Activated CD4-positive, alpha-beta T cell treated with anti-CD3 and anti-CD28 coated beads, Interleukin-2, Interleukin-4, amounts not matched to agents 100 ng/mL and 50 ng/mL, durations not matched to agents 16 hours and 8 hours (primary cell): ENCODE results near the gene TTC21A.
A peak's percentile ranks its signal among the peaks of the same experiment; 100 is the strongest.

ENCODE experiments used
- DNase-seq: peaks from one replicate; pipeline ENCODE4 v3.0.0-alpha.2; 2020; ENCODE audit warnings: low spot score

Gene TTC21A

DNA sequence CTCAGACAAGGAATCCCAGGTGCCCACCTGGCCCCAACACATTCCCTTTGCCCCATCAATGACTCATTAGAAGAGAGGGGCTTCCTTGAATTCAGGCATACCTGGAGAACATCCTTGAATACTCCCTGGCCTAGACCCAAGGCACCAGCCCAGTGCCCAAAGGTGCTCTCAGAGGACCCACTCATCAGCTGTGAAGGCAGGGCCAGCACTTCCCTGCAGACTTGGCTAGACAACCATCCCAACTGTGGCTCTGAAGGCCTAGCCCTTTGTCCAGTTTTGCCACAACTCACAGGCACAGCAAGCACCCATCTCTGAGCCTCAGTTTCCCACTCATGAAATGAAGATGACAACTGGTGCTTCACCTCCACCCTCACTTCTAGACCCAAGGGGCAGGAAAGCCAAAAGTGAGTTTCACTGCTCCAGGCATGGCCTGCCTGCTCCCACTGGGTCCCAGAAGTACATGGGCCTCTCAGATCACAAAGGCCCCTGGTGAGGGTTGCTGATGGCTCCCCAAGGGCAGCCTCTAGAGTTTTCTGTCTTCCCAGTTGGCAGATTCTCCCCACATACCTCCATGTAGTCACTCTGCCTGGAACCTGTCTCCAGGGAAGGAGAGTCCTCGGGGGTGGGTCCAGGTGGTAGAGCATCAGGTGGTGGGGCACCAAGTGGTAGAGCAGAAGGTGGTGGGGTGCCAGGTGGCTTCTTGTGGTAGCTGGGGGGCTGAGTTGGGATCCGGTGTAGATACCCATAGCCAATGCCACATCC lies 7.6 kb upstream of the TTC21A start:
- DNase-seq: no peak

- DNase-seq: no peak
Observed at GRCh38 chr3:39100500-39100886, 7.0 kb upstream of the TTC21A start.

DNA sequence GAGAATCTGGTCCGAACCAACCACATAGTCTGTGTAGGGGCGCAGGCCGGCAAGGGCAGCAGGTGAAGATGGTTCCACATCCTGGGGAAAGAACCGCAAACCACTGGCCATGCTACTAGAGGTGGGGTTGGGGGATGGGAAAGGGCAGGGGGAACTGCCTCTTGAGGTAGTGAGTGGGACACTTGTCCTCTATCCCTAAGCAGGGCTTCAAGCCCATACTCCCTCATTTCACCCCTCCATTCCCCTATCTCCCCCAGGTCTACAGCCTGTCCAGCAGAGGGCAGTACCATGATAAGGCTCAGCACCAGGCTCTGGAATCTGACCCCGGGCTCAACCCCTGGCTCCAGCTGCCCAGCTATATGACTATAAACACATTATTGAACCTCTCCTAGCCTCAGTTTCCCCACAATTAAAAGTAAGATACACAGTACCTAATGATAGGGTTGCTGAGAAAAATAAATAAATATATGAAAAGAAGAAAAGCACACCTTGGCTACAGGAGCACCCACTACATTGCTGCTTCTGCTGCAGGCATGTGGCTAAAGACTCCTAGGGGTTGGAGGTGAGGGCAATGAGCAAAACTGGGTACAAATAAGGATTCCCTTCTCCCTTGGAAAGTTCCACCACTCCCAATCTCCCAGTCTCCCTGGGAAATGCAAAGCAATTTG lies 6.3 kb upstream of the TTC21A start:
- peak; percentile 53 for DNase-seq

DNA sequence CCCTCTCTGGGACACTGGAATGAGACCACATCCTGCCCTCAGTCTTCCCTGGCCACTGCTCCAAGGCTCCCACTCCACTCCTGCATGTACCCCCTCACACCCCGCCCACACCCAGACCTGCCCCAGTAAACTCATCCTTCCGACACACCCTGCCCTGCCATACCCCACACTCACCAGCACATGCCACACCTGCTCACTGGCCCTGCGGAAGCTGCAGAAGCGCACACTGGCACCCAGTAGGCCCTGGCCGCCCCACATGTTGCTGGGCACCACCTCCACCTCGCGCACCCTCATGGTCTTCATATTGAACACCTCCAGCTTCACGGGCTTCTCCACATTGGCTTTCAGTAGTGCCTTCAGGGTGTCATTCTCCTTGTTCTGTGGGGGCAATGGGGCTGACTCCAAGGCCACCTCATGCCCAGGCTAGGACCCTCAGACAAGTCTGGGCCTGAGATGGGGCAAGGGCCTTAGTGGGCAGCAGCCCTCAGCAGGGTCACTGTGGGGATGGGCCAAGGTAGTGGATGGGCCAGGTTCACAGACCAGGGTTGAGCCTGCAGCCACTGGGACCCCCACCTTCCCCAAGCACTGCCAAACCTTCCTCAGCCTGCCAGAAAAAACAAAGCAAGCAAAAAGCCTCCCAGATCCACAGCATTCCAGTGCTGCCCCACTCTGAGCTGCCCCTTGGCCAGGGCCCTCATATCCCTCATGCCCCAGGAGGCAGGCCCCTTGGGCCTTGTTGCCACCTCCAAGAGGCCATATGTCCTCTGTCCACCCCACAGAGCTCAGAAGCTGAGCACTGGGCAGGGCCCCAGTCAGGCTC lies 4.8 kb upstream of the TTC21A start:
- no peak for DNase-seq

GRCh38 chr3:39103324-39103693 lies 4.2 kb upstream of the TTC21A start:
- no peak for DNase-seq

GRCh38 chr3:39103791-39104552 lies 3.5 kb upstream of the TTC21A start:
- DNase-seq: no peak

- no peak for DNase-seq
Observed at GRCh38 chr3:39104961-39105686, 2.4 kb upstream of the TTC21A start.

DNA sequence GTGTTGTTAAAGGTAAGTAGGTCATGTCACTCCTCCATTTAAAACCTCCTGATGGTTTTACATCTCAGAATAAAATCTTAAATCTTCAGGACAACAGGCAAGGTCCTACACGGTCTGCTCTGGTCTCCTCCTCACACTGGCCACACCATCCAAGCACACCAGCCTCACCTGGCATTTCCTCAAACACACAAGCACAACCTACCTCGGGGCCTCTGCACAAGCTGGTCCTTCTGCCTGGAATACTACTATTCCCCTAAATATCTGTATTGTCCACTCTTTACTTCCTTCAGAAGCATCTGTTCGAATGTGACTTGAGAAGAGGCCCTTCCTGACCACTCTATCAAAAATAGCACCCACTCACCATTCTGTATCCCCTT lies 1.8 kb upstream of the TTC21A start:
- no peak for DNase-seq

- DNase-seq: no peak
Observed at GRCh38 chr3:39106281-39106811, 1.1 kb upstream of the TTC21A start.

- no peak for DNase-seq
Observed at GRCh38 chr3:39106851-39107387, 561 bp upstream of the TTC21A start.

- peak; percentile 38 for DNase-seq
Observed at GRCh38 chr3:39108200-39108710, 775 bp downstream of the TTC21A start.

DNA sequence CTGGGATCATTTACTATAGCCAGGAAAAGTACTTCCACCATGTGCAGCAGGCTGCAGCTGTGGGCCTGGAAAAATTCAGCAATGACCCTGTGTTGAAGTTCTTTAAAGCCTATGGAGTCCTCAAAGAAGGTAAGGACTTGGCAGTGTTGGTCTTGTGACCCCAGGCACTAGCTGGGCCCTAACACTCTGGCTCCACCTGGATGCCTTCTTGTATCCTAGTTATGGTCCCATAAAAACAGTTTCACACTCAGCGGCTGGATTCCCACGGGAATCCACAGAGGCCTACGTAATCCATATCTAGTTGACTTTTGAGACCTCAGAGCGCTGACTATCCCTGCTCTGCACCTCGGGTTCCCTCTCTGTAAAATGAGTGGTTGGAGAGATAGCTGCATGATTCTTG lies 1.6 kb downstream of the TTC21A start:
- DNase-seq: no peak

DNA sequence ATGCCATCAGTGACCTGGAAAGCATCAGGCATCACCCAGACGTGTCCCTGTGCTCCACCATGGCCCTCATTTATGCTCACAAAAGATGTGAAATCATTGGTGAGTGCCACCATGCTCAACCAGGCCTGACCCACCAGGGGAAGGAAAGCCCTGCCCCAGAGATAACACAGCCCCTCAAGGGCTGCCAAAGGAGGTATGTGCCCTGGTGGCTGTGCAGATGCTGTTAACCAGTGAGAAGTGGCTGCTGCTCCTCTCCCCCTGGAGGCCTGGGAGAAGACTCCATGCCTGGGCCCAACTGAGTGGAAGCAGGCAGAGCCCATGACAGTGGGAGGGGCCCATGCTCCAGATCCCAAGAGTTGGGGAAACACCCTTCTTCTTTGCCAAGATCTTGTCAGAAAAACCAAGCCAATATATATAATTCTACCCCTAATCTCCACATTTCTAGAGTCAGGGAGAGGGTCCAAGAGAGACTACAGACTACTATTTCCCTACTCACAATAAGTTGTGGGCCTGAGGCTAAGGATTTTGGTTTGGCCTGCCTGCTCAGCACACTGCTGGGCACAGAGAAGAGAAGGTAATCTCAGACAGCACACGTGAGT lies 2.7 kb downstream of the TTC21A start:
- no peak for DNase-seq

DNA sequence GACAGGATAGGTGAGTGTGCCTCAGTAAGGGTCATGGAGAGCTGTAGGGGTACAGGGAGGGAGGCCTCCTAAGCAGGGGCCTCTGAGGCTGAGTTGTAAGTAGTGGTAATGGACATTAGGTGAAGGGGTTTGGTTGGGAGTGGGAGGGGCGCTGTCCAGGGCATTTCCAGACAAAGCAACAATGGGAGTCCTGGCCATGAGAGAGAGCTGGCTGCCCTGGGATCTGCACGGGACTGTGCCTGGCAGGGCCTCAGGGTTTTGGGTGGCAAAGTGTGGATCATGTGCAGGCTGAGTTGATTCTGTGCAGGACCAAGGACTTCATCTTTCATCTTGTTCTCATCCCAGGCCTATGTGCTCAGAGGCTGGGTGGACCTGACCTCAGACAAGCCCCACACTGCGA lies 4.6 kb downstream of the TTC21A start:
- DNase-seq: no peak

DNA sequence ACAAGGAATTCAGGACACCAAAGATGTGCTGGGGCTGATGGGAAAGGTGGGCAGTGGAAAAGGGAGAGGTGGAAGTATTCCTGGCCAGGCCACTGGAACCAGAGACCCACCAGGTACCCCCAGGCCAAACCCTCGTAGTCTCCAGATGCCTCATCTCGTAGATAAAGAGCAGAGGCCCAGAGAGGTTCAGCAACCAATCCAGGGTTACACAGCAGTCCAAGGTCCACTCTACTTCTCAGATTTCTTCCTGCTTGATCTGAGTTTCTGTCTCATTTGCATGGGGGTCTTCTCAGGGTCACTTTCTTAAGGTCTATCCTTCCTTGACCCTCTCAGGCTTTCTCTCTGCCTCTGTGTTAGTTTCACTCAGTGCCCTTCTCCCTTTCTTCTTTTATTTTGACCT lies 5.1 kb downstream of the TTC21A start:
- no peak for DNase-seq

DNA sequence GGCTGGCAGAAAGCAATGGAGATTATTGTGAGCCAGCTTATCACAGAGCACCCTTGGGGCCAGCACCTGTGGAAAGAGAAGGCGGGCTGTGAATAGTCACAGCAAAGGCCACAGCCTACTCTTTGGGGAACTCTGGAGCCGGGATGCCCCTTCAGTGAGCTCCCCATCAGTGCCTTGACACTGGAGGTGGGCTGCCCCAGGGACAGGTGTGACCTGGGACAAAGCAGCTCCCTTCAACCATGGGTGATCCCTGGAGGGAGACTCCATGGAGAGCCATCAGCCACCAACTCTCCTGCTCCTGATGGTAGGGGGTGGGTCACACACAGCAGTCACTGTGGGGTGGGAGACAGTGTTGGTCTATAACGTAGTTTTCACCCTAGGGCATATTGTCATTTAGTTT lies 5.8 kb downstream of the TTC21A start:
- no peak for DNase-seq

DNA sequence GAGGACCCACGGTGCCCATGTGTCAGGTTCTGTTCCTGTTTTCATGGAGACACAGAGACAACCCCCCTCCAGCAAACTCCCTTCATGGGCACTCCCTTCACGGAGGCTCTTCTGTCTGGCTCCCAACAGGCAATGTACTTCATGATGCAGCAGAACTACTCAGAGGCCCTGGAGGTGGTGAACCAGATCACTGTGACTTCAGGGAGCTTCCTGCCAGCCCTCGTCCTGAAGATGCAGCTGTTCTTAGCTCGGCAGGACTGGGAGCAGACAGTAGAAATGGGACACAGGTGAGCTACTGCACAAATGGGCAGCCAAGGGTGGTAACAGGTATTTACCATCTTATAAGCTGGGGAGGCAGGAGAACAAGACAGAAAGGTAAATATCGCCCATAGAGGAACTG lies 7.0 kb downstream of the TTC21A start:
- no peak for DNase-seq

GRCh38 chr3:39115870-39116269 lies 8.4 kb downstream of the TTC21A start:
- no peak for DNase-seq

DNA sequence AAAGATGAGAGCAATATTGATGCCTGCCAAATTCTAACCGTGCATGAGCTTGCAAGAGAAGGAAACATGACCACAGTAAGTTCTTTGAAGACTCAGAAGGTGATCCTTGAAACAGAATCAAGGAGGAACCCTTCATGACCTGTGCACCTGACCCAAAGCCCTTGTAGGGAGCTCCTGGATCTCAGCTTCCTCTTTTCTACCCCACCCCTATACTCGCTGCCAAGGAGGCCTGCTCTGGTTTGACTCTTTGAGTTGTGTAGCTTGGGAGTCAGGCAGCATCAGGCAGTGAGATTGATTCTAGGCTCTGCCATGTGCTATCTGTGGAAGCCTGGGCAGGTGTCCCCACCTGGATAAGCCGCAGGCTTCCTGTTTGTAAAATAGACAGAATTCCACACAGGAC lies 10.6 kb downstream of the TTC21A start:
- DNase-seq: no peak

DNA sequence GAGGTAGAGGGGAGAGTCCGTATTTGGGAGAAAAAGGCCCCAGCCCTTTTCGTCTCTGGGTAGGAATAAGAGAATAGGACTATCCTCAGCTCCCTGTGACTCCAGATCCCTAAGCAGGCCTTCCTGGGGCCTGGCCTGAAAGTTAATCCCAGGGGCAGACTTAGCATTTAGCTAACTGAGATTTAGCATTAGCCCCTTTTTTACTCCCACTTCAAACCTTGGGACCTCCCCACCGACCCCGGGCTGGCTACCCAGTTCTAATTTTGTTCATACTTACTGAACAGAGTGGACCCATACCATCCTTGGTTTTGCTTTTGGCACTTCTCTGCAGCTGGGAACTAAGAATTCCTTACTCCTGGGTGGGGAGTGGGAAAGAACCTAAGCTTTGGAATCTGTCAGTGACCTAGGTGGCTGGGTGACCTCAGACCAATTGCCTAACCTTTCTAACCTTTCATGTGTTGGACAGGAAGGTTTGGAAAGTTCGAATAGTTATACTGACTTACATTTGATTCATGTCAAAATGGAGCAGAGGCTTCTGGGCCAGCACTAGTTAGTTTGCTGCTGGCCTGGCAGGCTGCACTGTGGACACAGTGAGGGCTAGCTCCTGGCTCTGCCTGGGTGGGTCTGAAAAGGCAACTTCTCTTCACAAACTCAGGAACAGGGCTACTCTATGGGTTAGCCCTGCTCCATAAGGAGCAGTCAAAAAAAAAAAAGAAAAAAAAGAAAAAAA lies 11.6 kb downstream of the TTC21A start:
- DNase-seq: no peak
